Parathyroid adenoma (tissue), 2 donors: Measurements from ENCODE around the gene GTF3C6.

Experiments
- H2AFZ ChIP-seq: fragments of 300-600 bp; sonication (generic); one replicate; pipeline ENCODE4 v1.7.0; 2017; ENCODE audit warnings: antibody characterized with exemption, mild to moderate bottlenecking
- H3K27ac ChIP-seq: fragments of 300-600 bp; sonication (generic); one replicate; pipeline ENCODE4 v1.7.0; 2017
- H3K27me3 ChIP-seq: fragments of 300-600 bp; sonication (generic); one replicate; pipeline ENCODE4 v1.7.0; 2017; ENCODE audit warnings: low read length; ENCODE audit not compliant: control insufficient read depth, insufficient read depth
- H3K36me3 ChIP-seq: fragments of 300-600 bp; sonication (generic); one replicate; pipeline ENCODE4 v1.7.0; 2017; ENCODE audit warnings: low read length; ENCODE audit not compliant: control insufficient read depth, insufficient read depth
- H3K4me1 ChIP-seq: fragments of 300-600 bp; sonication (generic); one replicate; pipeline ENCODE4 v1.7.0; 2017; ENCODE audit warnings: control low read depth
- H3K4me2 ChIP-seq: fragments of 300-600 bp; sonication (generic); one replicate; pipeline ENCODE4 v1.7.0; 2017; ENCODE audit warnings: low read length
- H3K4me3 ChIP-seq: fragments of 300-600 bp; sonication (generic); one replicate; pipeline ENCODE4 v1.7.0; 2017; ENCODE audit warnings: low read depth, low read length
- H3K79me2 ChIP-seq: fragments of 300-600 bp; sonication (generic); one replicate; pipeline ENCODE4 v1.7.0; 2017; ENCODE audit warnings: control low read depth
- H3K9ac ChIP-seq: fragments of 300-600 bp; sonication (generic); one replicate; pipeline ENCODE4 v1.7.0; 2017; ENCODE audit warnings: mild to moderate bottlenecking
- H3K9me3 ChIP-seq: fragments of 300-600 bp; sonication (generic); one replicate; pipeline ENCODE4 v1.7.0; 2017; ENCODE audit warnings: low read length; ENCODE audit not compliant: control insufficient read depth
- TF ChIP-seq, protein P1 (sequence below): fragments of 300-600 bp; sonication (generic); IDR thresholded peaks from one replicate; pipeline ENCODE4 v1.7.0; 2017; ENCODE audit warnings: antibody characterized with exemption, mild to moderate bottlenecking
- donor health status: primary hyperparathyroidism.

The GTF3C6 gene

DNA sequence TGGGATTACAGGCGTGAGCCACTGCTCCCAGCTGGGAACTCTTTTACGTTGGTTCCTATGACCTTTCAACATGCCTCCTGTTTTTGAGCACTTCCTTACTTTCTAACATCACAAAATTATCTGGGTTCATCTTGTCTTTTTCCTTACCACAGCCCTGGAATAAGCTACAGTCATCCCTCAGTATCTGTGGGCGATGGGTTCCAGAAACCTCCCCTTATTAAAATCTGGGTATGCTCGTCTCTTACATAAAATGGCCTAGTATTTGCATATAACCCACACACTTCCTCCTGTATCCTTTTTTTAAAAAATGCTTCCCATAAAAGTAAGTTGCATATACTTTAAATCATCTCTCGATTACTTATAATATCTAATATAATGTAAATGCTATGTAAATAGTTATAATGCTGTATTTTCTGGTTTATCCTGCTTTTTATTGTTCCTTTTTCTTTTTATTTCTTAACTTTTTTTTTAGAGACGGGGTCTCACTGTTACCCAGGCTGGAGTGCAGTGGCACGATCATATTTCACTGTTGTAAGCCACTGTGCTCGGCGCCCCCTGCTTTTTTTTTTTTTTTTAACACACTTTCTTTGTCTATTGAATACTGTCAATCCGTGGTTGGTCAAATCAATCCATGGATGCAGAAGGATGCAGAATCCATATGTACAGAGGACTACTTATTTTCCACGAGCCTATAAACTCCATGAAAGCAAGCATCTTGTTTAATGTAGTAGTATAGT lies 32.5 kb downstream of the GTF3C6 start:
- Histone ChIP-seq H2AFZ (no peak overlapping the region), H3K79me2 (no peaks in the 10 kb centered on the region), H3K9me3 (no peaks in the 10 kb centered on the region), H3K4me1 (no peaks in the 10 kb centered on the region), H3K4me3 (no peak overlapping the region), H3K27ac (no peak overlapping the region), H3K27me3 (no peaks in the 10 kb centered on the region), H3K4me2 (no peak overlapping the region), H3K9ac (no peak overlapping the region), H3K36me3 (no peaks in the 10 kb centered on the region)
- TF ChIP-seq, protein P1, sequence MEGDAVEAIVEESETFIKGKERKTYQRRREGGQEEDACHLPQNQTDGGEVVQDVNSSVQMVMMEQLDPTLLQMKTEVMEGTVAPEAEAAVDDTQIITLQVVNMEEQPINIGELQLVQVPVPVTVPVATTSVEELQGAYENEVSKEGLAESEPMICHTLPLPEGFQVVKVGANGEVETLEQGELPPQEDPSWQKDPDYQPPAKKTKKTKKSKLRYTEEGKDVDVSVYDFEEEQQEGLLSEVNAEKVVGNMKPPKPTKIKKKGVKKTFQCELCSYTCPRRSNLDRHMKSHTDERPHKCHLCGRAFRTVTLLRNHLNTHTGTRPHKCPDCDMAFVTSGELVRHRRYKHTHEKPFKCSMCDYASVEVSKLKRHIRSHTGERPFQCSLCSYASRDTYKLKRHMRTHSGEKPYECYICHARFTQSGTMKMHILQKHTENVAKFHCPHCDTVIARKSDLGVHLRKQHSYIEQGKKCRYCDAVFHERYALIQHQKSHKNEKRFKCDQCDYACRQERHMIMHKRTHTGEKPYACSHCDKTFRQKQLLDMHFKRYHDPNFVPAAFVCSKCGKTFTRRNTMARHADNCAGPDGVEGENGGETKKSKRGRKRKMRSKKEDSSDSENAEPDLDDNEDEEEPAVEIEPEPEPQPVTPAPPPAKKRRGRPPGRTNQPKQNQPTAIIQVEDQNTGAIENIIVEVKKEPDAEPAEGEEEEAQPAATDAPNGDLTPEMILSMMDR = no peak

DNA sequence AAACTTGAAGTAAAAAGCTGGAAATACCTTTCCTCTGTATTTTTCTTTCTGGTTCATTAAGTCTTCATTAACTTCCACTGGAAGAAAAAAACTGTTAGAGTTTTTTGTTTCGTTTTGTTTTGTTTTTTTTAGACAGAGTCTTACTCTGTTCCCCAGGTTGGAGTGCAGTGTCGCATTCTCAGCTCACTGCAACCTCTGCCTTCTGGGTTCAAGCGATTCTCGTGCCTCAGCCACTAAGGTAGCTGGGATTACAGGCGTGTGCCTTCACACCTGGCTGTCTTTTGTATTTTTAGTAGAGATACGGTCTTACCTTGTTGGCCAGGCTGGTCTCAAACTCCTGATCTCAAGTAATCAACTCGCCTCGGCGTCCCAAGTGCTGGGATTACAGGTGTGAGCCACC lies 38.2 kb downstream of the GTF3C6 start:
- no peak overlapping the region for H3K27ac ChIP-seq
- no peaks in the 10 kb centered on the region for H3K79me2 ChIP-seq
- H3K36me3 ChIP-seq = no peaks in the 10 kb centered on the region
- no peak overlapping the region for H3K4me2 ChIP-seq
- no peaks in the 10 kb centered on the region for H3K27me3 ChIP-seq
- no peak overlapping the region for H3K4me3 ChIP-seq
- TF ChIP-seq, protein P1 = no peak
- H2AFZ ChIP-seq = no peak overlapping the region
- no peak overlapping the region for H3K9ac ChIP-seq
- no peaks in the 10 kb centered on the region for H3K4me1 ChIP-seq
- H3K9me3 ChIP-seq = no peaks in the 10 kb centered on the region

DNA sequence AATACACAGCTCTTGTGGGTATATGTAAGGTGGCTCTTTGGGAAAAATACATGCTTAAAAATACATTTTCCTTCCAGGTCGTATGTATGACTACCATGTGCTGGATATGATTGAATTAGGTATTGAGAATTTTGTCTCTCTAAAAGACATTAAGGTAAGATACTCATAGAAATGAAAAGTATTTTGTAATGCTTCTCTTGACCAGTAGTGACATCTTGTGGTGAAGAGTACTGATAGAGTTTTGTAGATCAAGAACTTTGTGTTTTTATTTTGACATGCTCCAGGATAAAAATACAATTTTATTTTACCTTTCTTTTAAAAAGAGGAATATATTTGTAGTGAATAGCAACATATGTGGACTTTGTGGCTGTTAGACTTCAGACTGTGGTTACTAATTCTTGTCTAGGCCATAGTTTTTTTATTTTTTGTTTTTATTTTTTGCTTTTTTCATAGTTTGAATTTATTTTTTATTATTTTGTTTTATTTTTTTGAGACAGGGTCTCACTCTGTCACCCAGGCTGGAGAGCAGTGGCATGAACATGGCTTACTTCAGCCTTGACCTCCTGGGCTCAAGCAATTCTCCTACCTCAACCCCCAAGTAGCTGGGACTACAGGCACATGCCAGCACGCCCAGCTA lies 41.2 kb downstream of the GTF3C6 start:
- no peaks in the 10 kb centered on the region for H3K79me2 ChIP-seq
- no peaks in the 10 kb centered on the region for H3K9me3 ChIP-seq
- no peaks in the 10 kb centered on the region for H3K27me3 ChIP-seq
- H3K4me2 ChIP-seq = no peak overlapping the region
- no peak overlapping the region for H3K27ac ChIP-seq
- no peak overlapping the region for H2AFZ ChIP-seq
- H3K4me1 ChIP-seq = no peaks in the 10 kb centered on the region
- H3K4me3 ChIP-seq = no peak overlapping the region
- TF ChIP-seq, protein P1 = no peak
- H3K9ac ChIP-seq = no peak overlapping the region
- H3K36me3 ChIP-seq = no peaks in the 10 kb centered on the region

DNA sequence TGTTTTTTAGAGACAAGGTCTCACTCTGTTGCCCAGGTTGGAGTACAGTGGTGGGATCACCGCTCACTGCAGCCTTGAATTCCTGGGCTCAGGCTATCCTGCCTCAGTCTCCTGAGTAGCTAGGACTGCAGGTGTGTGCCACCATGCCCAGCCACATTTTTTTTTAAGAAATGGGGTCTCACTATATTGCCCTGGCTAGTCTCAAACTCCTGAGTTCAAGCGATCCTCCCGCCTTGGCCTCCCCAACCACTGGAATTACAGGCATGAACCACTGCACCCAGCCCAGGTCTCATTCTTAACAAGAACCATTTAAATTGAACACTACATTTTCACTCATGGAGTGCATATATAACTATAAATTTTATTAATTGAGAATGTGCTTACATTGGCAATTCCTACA lies 43.8 kb downstream of the GTF3C6 start:
- Histone ChIP-seq H3K36me3 (no peaks in the 10 kb centered on the region), H3K4me1 (no peaks in the 10 kb centered on the region), H3K9ac (no peak overlapping the region), H2AFZ (no peak overlapping the region), H3K9me3 (no peaks in the 10 kb centered on the region), H3K27me3 (no peaks in the 10 kb centered on the region), H3K27ac (no peak overlapping the region), H3K4me2 (no peak overlapping the region), H3K4me3 (no peak overlapping the region), H3K79me2 (no peaks in the 10 kb centered on the region)
- TF ChIP-seq, protein P1 = no peak
